ENCODE data around the gene SLC27A1. TPM values are rescaled to one million over a fixed set of nuclear protein-coding genes. Genes with fewer than 3 reads are reported as not detected.
"Not testable (repeated sequence)": the region's sequence is repeated elsewhere in the genome, so short reads cannot be mapped to it uniquely, and the experiment has no call there.

Gene SLC27A1
- total RNA-seq, 1 donor from 2014 or later = 27.8 TPM

GRCh38 chr19:17549085-17549740 lies 78.9 kb downstream of the SLC27A1 start:
- DNase-seq (no peak), ATAC-seq (no peak)
- Histone ChIP-seq H3K9me3 (no peaks in the 10 kb centered on the region), H3K27me3 (no peaks in the 10 kb centered on the region), H3K4me1 (no peaks in the 10 kb centered on the region), H3K36me3 (no peaks in the 10 kb centered on the region), H3K4me3 (no peak overlapping the region), H3K27ac (no peak overlapping the region)
- intact Hi-C loops (cut with DNase I) = no loop called here
- TF ChIP-seq CTCF (IDR thresholded peaks at IDR 0.05) = no peak

DNA sequence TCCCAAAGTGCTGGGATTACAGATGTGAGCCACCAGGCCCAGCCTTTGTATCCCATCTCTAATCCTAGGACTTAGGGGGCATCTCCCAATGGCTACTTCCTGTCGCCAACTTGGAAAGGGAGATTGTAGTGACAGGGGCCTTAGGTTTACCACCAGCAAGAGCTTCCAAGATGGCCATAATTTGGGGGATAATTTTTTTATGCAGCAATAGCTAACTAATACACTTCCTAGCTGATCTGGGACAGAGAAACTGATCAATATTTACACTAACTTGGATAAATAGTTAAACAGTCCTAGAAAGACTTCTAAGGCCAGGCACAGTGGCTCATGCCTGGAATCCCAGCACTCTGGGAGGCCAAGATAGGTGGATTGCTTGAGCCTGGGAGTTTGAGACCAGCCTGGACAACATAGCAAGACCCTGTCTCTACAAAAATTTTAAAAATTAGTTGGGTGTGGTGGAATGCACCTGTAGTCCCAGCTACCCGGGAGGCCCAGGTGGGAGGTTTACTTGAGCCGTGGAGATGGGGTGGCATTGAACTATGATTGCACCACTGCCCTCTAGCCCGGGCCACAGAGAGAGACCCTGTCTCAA lies 79.8 kb downstream of the SLC27A1 start:
- intact Hi-C loops (cut with DNase I) = no loop called here
- H3K36me3 ChIP-seq = no peaks in the 10 kb centered on the region
- no peak overlapping the region for H3K4me3 ChIP-seq
- H3K27ac ChIP-seq = no peak overlapping the region
- DNase-seq (no peak), ATAC-seq (no peak)
- no peaks in the 10 kb centered on the region for H3K9me3 ChIP-seq
- no peaks in the 10 kb centered on the region for H3K27me3 ChIP-seq
- no peak for TF ChIP-seq CTCF (IDR thresholded peaks at IDR 0.05)
- peaks cover 5% of the 10 kb centered on the region for H3K4me1 ChIP-seq

GRCh38 chr19:17552735-17553134 lies 82.4 kb downstream of the SLC27A1 start:
- not testable (repeated sequence) for H3K27ac ChIP-seq, H3K9me3 ChIP-seq

GRCh38 chr19:17553256-17553655 lies 82.9 kb downstream of the SLC27A1 start:
- TF ChIP-seq CTCF (IDR thresholded peaks at IDR 0.05) = no peak
- DNase-seq (no peak), ATAC-seq (no peak)
- Histone ChIP-seq H3K4me3 (no peak overlapping the region), H3K4me1 (peaks cover 15% of the 10 kb centered on the region), H3K9me3 (no peaks in the 10 kb centered on the region), H3K36me3 (peaks cover 9% of the 10 kb centered on the region), H3K27ac (no peak overlapping the region), H3K27me3 (no peaks in the 10 kb centered on the region)
- intact Hi-C loops (cut with DNase I) = no loop called here

More at GRCh38 chr19:17552735-17553134, 82.4 kb downstream of the SLC27A1 start:
- DNase-seq; H3K36me3 ChIP-seq; intact Hi-C loops (cut with DNase I); ATAC-seq; H3K27me3 ChIP-seq; H3K4me3 ChIP-seq: not testable (repeated sequence)
- H3K4me1 ChIP-seq = peaks cover 15% of the 10 kb centered on the region

DNA sequence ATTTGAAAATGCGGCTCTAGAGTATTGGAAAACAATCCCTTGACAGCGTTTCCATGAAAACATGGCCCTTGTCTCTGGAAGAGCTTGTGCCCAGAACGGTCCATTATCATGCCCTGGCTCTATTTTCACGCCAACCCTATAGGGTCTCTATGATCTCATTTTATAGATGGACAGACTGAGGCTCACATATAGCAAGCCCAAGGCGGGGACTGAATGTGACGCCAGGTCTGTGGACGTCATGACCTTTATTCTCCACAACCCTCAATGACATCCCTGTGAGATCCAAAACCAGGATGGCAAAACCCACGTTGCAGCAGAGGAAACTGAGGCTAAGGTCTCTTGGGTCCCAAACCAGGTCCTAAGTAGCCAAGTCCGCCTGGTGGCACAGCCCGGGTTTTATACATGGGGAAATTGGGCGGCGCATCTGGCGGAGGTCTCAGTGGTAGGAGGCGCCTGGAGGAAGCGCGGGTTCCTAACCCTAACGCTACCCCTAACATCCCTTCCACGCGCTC lies 84.7 kb downstream of the SLC27A1 start:
- intact Hi-C loops (cut with DNase I) = no loop called here
- Histone ChIP-seq H3K4me1 (peaks cover 18% of the 10 kb centered on the region), H3K27me3 (no peaks in the 10 kb centered on the region), H3K27ac (peak overlapping the region; percentile 37), H3K4me3 (peak overlapping the region; percentile 73), H3K9me3 (no peaks in the 10 kb centered on the region), H3K36me3 (peaks cover 20% of the 10 kb centered on the region)
- DNase-seq (no peak), ATAC-seq (no peak)
- TF ChIP-seq CTCF (IDR thresholded peaks at IDR 0.05) = no peak

GRCh38 chr19:17555480-17555928 lies 85.2 kb downstream of the SLC27A1 start, which contains the start of gene COLGALT1:
COLGALT1 (plus strand) TSS chr19:17555649; CDS start chr19:17555714, 65 bp downstream.
- H3K27me3 ChIP-seq = no peaks in the 10 kb centered on the region
- DNase-seq (peak; percentile 99), ATAC-seq (peak; percentile 97)
- peaks cover 24% of the 10 kb centered on the region for H3K36me3 ChIP-seq
- peaks cover 19% of the 10 kb centered on the region for H3K4me1 ChIP-seq
- TF ChIP-seq CTCF (IDR thresholded peaks at IDR 0.05) = no peak
- intact Hi-C loops (cut with DNase I) = no loop called here
- peak within 1 kb of the TSS; percentile 78 for H3K27ac ChIP-seq
- peak within 1 kb of the TSS; percentile 73 for H3K4me3 ChIP-seq
- no peaks in the 10 kb centered on the region for H3K9me3 ChIP-seq

Measured in upper lobe of right lung (tissue), 1 donor.